Tibial nerve (tissue), 4 donors: ENCODE data around the gene IFITM2.

Experiments
- EP300 ChIP-seq, 2 donors: sonication (generic); formaldehyde crosslinking; IDR thresholded peaks; one replicate each; pipeline ENCODE4 v1.6.1; 2017; ENCODE audit warnings: antibody characterized with exemption in 2 of 2, mild to moderate bottlenecking in 1 of 2
- POLR2A ChIP-seq, 2 donors: fragments of 450-650 bp; IDR thresholded peaks; one replicate each; pipeline ENCODE4 v1.6.1; 2017; ENCODE audit warnings: antibody characterized with exemption in 2 of 2, mild to moderate bottlenecking in 2 of 2, moderate library complexity in 2 of 2
- TF ChIP-seq, protein P1 (sequence below), 5 experiments: fragments of 200-600 bp in 3 of 5; fragments of 450-650 bp in 2 of 5; sonication (generic) in 3 of 5; IDR thresholded peaks; one replicate each; pipeline ENCODE4 v1.5.1; 2016 to 2019; ENCODE audit warnings: antibody characterized with exemption in 5 of 5, mild to moderate bottlenecking in 3 of 5, moderate library complexity in 2 of 5

DNA sequence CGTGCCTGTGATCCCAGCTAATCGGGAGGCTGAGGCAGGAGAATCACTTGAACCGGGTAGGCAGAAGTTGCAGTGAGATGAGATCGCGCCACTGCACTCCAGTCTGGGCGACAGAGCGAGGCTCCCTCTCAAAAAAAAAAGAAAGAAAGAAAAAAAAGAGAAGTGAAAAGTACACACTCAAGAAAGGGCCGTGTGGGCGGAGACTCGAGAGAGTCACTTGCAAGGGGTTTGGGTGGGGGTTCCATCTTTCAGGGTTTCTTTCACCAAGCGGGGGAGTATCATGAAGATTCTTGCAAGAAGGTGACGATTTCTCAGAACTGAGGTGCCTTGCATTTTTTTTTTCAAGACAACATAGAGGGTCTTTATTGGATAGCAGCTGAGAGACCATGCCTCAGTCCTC is 4.3 kb upstream of the IFITM2 start:
- TF ChIP-seq, protein P1, sequence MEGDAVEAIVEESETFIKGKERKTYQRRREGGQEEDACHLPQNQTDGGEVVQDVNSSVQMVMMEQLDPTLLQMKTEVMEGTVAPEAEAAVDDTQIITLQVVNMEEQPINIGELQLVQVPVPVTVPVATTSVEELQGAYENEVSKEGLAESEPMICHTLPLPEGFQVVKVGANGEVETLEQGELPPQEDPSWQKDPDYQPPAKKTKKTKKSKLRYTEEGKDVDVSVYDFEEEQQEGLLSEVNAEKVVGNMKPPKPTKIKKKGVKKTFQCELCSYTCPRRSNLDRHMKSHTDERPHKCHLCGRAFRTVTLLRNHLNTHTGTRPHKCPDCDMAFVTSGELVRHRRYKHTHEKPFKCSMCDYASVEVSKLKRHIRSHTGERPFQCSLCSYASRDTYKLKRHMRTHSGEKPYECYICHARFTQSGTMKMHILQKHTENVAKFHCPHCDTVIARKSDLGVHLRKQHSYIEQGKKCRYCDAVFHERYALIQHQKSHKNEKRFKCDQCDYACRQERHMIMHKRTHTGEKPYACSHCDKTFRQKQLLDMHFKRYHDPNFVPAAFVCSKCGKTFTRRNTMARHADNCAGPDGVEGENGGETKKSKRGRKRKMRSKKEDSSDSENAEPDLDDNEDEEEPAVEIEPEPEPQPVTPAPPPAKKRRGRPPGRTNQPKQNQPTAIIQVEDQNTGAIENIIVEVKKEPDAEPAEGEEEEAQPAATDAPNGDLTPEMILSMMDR (IDR thresholded peaks at IDR 0.05), result no peak
- TF ChIP-seq POLR2A (IDR thresholded peaks at IDR 0.05) (no peak), EP300 (IDR thresholded peaks at IDR 0.05) (no peak)
